Tongue (tissue), 3 donors: ENCODE results near the gene SERBP1. TPM values are rescaled to one million over a fixed set of nuclear protein-coding genes. Genes with fewer than 3 reads are reported as not detected.

ENCODE experiments used
- DNase-seq: peaks from one replicate; pipeline ENCODE4 v3.0.0-alpha.2; 2015
- small RNA-seq: library from RNA; depleted of rRNA; stranded (forward); fragments of <200 nt; gene quantifications from one replicate; pipeline ENCODE3, GENCODE V24; 2014; ENCODE audit warnings: low replicate concordance
- total RNA-seq: library from RNA; depleted of rRNA; stranded (reverse); fragments of >200 nt; gene quantifications from one replicate; pipeline ENCODE4 v1.2.3, GENCODE V29; 2014

Gene SERBP1
- total RNA-seq, 1 donor from 2014 or later, result 419 TPM

GRCh38 chr1:67359592-67359991, 70.6 kb downstream of the SERBP1 start:
- DNase-seq, result no peak

Small RNA genes lying within 50 kb of the gene (small RNA-seq; reads per million reads assigned to genes)
- not detected for gene RNU6-387P

Other genes starting within 250 kb of the SERBP1 start
- 2.5 TPM for gene IL12RB2, start 122.5 kb downstream of the SERBP1 start, total RNA-seq